UCSD-AML1 (cell line): ENCODE data around the gene FGF18.
"Not testable (repeated sequence)": the region's sequence is repeated elsewhere in the genome, so short reads cannot be mapped to it uniquely, and the experiment has no call there.

Experiments used
- DNase-seq: peaks from one replicate; lab custom pipeline; 2025; ENCODE audit not compliant: unreplicated experiment; lab: John Stamatoyannopoulos, UW

Gene FGF18

DNA sequence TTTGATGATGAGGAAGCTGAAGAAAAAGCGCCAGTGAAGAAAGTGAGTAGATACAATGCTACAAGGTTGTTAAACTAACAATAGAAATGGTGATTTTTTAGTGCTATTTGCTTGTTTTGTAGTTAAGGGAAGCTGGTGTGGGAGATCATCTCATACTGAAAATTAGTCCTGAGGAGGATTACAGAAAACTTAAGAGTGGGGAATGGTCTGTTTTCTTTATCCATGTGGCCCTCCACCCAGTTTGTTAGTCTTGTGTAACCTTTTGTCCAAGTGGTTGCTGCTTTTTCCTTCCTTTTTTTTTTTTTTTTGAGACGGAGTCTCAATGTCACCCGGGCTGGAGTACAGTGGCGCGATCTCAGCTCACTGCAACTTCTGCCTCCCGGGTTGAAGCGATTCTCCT, 19.3 kb upstream of the FGF18 start:
- DNase-seq, result no peak

- DNase-seq, result no peak
Observed at GRCh38 chr5:171401167-171401947, 18.1 kb upstream of the FGF18 start.

- not testable (repeated sequence) for DNase-seq
Observed at GRCh38 chr5:171402751-171403150, 16.7 kb upstream of the FGF18 start.

- no peak for DNase-seq
Observed at GRCh38 chr5:171405615-171406014, 13.8 kb upstream of the FGF18 start.

GRCh38 chr5:171407234-171407633, 12.2 kb upstream of the FGF18 start:
- no peak for DNase-seq

DNA sequence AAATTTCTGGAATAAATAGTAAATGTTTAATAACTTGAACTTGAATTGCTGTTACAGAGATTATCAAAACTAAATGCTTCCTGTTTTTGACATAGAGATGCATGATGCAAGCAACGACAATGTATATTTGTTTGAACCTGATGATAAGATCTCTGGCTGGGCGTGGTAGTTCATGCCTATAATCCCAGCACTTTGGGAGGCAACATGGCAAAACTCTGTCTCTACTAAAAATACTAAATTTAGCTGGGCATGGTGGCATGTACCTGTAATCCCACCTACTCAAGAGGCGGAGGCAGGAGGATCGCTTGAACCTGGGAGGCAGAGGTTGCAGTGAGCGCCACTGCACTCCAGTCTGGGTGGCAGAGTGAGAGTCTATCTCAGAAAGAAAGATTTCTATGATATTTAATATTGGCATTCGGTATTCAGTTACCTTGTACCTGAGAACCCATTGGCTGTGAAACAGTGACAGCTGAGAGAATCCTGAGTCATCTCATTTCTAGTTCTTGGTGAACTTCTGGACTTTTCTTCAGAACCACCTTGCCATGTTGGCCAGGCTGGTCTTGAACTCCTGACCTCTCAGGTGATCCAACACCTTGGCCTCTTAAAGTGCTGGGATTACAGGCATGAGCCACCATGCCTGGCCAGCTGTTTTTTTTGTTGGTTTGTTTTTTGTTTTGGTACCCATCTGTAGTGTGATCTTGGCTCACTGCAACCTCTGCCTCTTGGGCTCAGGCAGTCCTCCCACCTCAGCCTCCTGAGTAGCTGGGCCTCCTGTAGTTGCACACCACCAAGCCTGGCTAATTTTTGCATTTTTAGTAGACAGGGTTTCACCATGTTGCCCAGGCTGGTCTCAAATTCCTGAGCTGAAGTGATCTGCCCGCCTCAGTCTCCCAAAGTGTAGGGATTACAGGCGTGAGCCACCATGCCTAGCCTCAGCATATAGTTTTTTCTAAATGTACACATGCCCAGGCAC, 10.0 kb upstream of the FGF18 start:
- no peak for DNase-seq

- no peak for DNase-seq
Observed at GRCh38 chr5:171410181-171410580, 9.3 kb upstream of the FGF18 start.

DNA sequence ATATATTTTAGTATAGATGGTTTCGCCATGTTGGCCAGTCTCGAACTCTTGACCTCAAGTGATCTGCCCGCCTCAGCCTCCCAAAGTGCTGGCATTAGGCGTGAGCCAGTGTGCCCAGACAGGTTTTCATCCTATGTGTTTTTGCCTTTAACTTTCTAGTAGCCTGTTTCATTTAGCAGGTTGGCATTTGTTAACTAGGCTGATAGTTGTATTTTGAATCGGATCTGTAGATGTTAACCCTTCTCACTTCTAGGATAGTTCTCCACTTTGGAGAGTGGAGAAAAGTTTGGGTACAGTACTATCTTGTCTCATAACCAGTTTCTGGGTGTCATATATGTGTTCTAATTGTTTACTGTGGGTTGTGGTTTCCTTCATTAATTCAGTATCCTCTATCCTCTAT, 7.3 kb upstream of the FGF18 start:
- DNase-seq, result no peak

GRCh38 chr5:171413153-171413910, 6.1 kb upstream of the FGF18 start:
- no peak for DNase-seq

DNA sequence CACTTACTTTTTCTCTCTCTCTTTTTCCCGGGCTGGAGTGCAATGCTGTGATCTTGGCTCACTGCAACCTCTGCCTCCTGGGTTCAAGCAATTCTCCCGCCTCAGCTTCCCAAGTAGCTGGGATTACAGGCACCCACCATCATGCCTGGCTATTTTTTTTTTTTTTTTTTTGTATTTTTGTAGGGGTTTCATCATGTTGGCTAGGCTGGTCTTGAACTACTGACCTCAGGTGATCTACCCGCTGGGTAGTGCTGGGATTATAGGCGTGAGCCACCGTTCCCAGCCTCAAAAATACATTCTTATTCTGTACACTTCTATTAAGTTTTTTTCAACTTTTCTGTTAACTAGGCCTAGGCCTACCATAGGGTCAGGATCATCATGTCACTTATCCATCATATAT, 5.5 kb upstream of the FGF18 start:
- not testable (repeated sequence) for DNase-seq

DNA sequence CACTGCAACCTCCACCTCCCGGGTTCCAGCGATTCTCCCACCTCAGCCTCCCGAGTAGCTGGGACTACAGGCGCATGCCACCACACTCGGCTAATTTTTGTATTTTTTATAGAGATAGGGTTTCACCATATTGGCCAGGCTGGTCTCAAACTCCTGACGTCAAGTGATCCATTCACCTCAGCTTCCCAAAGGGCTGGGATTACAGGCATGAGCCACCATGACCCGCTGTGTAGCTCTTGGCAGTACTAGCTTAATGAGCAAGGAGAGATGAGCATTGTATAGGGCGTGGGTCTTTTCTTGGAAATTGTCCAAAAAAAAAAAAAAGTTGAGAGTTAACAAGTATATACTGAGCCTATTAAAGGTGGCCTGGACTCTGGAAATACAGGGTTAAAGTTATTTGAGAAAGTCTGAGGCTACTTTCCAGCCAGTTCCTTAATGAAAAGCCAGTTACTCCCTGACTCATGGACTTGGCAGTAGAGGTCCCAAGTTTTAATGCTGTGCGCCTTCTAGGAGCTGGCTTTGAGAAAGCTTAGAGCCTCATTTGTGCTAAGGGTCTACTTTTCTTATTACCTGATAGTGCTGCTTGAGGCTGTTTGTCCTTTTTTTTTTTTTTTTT, 4.2 kb upstream of the FGF18 start:
- DNase-seq, result no peak

DNA sequence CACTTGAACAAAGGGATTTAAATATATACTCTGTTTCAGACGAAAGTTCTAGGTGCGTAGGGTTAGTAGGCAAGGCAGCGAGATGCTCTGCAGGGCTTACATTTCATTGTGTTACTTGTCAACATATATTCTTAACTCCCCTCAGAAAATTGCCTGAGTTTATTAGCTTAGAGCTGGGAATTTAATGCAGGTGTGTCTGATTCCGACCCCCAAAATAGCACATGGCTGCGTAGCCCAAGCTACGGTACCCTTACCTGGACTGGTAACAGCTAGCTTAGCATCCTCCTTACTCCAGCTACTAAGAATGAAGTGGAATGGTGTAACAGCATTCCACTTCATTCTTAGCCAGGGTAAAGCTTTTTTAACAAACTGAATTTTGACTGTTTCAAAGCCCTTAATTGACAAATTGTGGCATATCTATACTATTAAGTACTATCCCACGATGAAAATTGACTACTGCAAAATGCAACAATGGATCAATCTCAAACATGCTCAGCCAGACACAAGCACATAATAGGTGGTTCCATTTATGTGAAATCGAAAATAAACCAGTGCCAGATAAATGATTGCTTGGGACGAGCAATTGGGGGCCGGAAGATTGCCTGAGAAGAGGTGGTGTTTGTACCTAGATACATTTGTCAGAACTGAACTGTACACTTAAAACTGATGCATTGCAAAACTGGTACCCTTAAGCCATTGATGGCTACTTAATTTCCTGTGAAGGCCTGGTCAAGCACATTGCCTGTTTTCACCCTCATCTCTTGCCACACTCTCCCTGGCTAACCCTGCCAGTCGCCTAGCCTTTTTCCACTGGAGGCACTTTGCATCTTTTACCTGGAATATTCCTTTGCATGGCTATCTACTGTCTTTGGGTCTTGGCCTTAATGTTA, 3.0 kb upstream of the FGF18 start:
- DNase-seq, result no peak

- peak; percentile 69 for DNase-seq
Observed at GRCh38 chr5:171418316-171418981, 998 bp upstream of the FGF18 start.

GRCh38 chr5:171419688-171420430, 412 bp downstream of the FGF18 start:
- DNase-seq, result peak; percentile 30

DNA sequence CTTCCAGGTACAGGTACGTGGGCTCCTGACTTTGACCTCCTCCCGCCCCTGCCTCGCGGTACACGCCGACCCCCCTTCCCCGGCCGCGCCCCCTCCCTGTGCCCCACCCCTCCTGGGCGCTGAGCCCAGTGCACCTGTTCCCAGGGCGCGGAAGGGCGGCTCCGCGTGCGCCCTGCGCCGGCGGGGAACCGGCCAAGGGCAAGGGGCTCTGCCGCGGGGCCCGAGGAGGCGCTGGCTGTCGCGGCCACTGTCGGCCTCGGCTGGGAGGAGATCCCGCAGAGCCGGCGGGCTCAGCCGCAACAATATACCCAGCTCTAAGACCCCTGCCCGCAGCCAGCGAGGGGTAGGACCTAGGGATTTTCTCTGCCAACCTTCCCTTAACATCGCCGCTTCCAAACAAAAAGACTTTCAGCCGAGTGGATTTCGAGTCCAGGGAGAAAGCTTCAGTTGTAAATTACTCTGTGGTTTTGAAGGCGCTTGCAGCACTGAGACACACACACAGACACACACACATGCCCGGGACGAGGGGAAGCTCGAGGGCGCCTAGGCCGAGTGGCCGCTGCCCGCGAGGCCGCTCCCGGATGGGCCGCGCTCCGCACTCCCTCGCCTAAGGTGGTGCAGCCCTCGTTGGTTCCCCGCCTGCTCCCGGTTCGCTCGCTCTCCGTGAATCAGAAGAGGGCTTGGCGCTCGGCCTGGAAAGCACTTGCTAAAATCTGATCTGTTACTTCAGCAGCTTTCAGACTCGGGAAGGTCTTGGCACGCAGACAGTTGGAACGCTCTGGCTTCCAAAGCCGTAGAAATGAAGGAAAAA, 1.2 kb downstream of the FGF18 start:
- DNase-seq, result no peak

DNA sequence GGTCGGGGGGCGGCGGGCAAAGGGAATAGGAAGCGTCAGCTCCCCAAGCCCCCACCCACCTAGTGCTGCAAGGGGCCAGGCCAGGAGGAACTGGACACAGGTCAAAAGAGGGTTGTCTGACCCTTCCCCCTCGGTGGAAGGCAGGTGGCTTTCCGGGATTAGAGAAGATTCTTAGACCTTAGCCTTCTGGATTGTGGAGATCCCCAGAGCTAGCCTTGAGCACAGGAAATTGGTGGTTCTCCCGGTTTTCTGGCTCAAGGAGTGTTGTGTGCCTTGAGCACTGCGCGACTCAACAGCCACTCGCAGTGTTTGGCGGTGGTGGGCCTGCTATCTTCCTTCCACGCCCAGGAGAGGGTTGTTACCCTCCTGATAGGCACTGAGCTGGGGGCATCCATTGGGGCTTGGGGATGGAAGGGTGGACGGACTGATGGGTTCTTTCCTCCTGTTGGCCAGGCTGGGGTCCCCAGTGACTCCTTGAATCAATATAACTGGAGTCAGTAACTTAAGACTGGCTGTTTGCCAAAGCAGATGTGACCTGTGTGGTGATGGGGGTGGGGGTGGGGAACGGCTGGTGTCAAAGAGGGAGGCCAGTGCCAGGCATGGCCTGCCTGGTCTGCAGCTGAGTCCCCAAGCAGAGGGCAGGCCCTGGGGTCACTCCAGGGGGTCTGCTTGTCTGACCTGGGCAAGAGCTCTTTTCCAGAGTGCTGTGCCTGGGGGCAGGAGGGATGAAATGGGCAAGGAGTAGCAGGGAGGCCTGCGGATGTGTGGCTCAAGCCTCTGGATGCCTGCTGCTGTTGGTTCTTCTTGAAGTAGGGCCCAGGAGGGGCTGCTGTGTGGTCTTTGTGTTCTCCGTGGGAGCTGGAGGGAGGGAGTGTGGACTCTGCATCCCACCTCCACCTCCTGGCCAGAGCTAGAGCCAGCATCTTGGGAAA, 2.1 kb downstream of the FGF18 start:
- DNase-seq, result no peak

- DNase-seq, result no peak
Observed at GRCh38 chr5:171422495-171422894, 3.0 kb downstream of the FGF18 start.
